SU-DHL-6 (cell line): ENCODE data around the gene MPZL3.

Experiments used
- EZH2phosphoT487 ChIP-seq: fragments of 200-600 bp; sonication (generic), shearing (Covaris generic); conservative IDR thresholded peaks from 2 replicates; pipeline ENCODE4 v1.6.1; 2018; ENCODE audit warnings: mild to moderate bottlenecking, antibody characterized with exemption, low read length, moderate library complexity, mixed read lengths
- TF ChIP-seq, protein P1 (sequence below): fragments of 200-600 bp; sonication (generic); IDR thresholded peaks from one replicate; pipeline ENCODE4 v1.5.1; 2017; ENCODE audit warnings: antibody characterized with exemption, mild to moderate bottlenecking, low read length, moderate library complexity; ENCODE audit not compliant: insufficient read depth, poor library complexity, severe bottlenecking

DNA sequence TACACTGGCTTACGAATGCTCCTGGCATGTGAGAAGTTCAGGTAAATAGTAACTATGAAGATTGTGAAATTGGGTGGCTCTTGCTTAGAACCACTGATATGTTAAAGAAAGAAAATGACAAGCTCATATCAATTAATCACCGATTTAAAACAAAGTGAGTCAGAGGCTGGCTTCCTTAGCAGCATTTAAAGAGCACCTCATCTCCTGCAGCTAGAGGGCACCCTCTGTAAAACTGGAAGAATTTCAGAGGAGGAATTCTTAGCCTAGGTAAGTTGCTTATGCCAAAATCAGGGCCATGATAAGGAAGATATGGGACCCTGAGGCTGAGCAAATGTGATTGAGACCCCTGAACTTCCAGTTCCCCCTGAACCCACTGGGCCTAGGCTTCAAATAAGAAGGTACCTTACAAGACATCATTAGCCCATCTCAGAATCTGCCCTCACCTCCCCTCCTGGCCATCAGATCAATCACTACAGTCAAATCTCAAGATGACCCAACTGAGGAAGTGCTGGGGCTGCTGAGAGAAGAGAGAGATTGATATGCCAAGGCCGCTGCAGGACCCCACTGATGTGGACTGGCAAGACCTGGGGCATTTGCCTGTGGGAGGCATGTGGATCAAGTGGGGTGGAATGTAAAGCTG is 43.8 kb upstream of the MPZL3 start:
- TF ChIP-seq, protein P1, sequence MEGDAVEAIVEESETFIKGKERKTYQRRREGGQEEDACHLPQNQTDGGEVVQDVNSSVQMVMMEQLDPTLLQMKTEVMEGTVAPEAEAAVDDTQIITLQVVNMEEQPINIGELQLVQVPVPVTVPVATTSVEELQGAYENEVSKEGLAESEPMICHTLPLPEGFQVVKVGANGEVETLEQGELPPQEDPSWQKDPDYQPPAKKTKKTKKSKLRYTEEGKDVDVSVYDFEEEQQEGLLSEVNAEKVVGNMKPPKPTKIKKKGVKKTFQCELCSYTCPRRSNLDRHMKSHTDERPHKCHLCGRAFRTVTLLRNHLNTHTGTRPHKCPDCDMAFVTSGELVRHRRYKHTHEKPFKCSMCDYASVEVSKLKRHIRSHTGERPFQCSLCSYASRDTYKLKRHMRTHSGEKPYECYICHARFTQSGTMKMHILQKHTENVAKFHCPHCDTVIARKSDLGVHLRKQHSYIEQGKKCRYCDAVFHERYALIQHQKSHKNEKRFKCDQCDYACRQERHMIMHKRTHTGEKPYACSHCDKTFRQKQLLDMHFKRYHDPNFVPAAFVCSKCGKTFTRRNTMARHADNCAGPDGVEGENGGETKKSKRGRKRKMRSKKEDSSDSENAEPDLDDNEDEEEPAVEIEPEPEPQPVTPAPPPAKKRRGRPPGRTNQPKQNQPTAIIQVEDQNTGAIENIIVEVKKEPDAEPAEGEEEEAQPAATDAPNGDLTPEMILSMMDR: peak; percentile 58
- no peak for TF ChIP-seq EZH2phosphoT487
